A673 (cell line): Measurements from ENCODE around the gene UBAP2L.

Experiments
- CTCF ChIP-seq: fragments of 300-800, 200-600 bp; sonication (generic); conservative IDR thresholded peaks from 2 replicates; pipeline ENCODE4 v1.5.1; 2017; ENCODE audit warnings: low read depth, mild to moderate bottlenecking, antibody characterized with exemption, low read length, moderate library complexity, mixed read lengths
- EZH2 ChIP-seq: fragments of 200-600 bp; sonication (generic); IDR thresholded peaks from 2 replicates; pipeline ENCODE4 v1.6.1; 2017; ENCODE audit warnings: borderline replicate concordance, low read depth, mild to moderate bottlenecking, mixed read lengths, antibody characterized with exemption, low read length; ENCODE audit not compliant: poor library complexity, severe bottlenecking

GRCh38 chr1:154198756-154199562, 21.8 kb upstream of the UBAP2L start:
- no peak for TF ChIP-seq EZH2
- peak; percentile 73 for TF ChIP-seq CTCF
